K562 (cell line): ENCODE data around the gene PTPRM. TPM values are rescaled to one million over a fixed set of nuclear protein-coding genes. Genes with fewer than 3 reads are reported as not detected.

Experiments
- ATAC-seq: fragments of 200-7000 bp; cut with Tn5 transposase; 3 replicates; pipeline ENCODE4 v1.9.1; 2020; ENCODE audit warnings: moderate library complexity
- BruUV-seq: library from RNA; stranded (reverse); fragments of 400-500 nt; replicated peaks from 2 replicates; lab custom pipeline; 2021; lab: Mats Ljungman, UMichigan
- CTCF ChIA-PET: fragments of 300-600 bp; formaldehyde crosslinking; extraction: SDS; loops from one replicate; lab custom pipeline; 2021; ENCODE audit warnings: low intra/inter-chr PET ratio; lab: Yijun Ruan, JAX
- POLR2A ChIA-PET: fragments of 300-600, 350-650 bp; sonication (Branson Sonifier 250); formaldehyde crosslinking; extraction: SDS; loops from one replicate; lab custom pipeline; 2021; ENCODE audit warnings: antibody characterized with exemption, inconsistent platforms; lab: Yijun Ruan, JAX
- DNase-seq, 4 experiments: peaks; one replicate each; pipeline versions ENCODE4 v3.0.0 to v3.0.0-alpha.2; 2011 to 2018; ENCODE audit warnings: low spot score in 3 of 4, mixed read lengths in 3 of 4; ENCODE audit errors: extremely low read depth in 1 of 4
- FAIRE-seq: peaks from 2 replicates; lab custom pipeline; 2011; peaks lifted over from hg19 to GRCh38; lab: Jason Lieb, UNC
- H2AFZ ChIP-seq: 2 replicates; pipeline ENCODE4 v1.6.0; 2011; ENCODE audit warnings: low read depth, low read length, control low read depth, inconsistent platforms
- H3K27ac ChIP-seq: fragments of 200-600 bp; 3 replicates; pipeline ENCODE4 v1.8.0; 2011; ENCODE audit warnings: low read depth, mild to moderate bottlenecking, control low read depth, inconsistent platforms, low read length, moderate library complexity, mixed read lengths; ENCODE audit errors: extremely low read depth
- H3K27me3 ChIP-seq, 2 experiments: fragments of 300-600 bp in 1 of 2; 2 replicates in 1 of 2; 3 replicates in 1 of 2; pipeline versions ENCODE4 v1.6.0 to v1.8.0; 2011; ENCODE audit warnings: inconsistent platforms in 2 of 2, low read length in 2 of 2, mild to moderate bottlenecking in 1 of 2, mixed read lengths in 1 of 2, moderate library complexity in 1 of 2; ENCODE audit not compliant: control insufficient read depth in 2 of 2, insufficient read depth in 2 of 2
- H3K36me3 ChIP-seq: fragments of 300-600 bp; 3 replicates; pipeline ENCODE4 v1.8.0; 2011; ENCODE audit warnings: mild to moderate bottlenecking, low read length, inconsistent platforms; ENCODE audit not compliant: control insufficient read depth, insufficient read depth
- H3K4me1 ChIP-seq, 2 experiments: fragments of 200-600 bp in 1 of 2; replicated peaks in 1 of 2; 2 replicates in 1 of 2; 3 replicates in 1 of 2; pipeline versions ENCODE4 v1.5.1 to v1.8.0; 2011; ENCODE audit warnings: inconsistent platforms in 2 of 2, low read length in 2 of 2, mild to moderate bottlenecking in 1 of 2, mixed read lengths in 1 of 2, moderate library complexity in 1 of 2; ENCODE audit not compliant: control insufficient read depth in 2 of 2, insufficient read depth in 2 of 2
- H3K4me2 ChIP-seq: 2 replicates; pipeline ENCODE4 v1.6.1; 2011; ENCODE audit warnings: low read length, control low read depth, inconsistent platforms, mixed read lengths; ENCODE audit not compliant: insufficient read depth
- H3K4me3 ChIP-seq: fragments of 200-600 bp; sonication (generic), shearing (Covaris generic); 2 replicates; pipeline ENCODE4 v1.5.1; 2016; ENCODE audit warnings: control low read depth, inconsistent platforms
- H3K79me2 ChIP-seq: fragments of 200-600 bp; 3 replicates; pipeline ENCODE4 v1.8.0; 2011; ENCODE audit warnings: low read length, inconsistent platforms; ENCODE audit not compliant: control insufficient read depth, insufficient read depth
- H3K9ac ChIP-seq, 2 experiments: 2 replicates each; pipeline versions ENCODE4 v1.6.0 to v1.6.1; 2011; ENCODE audit warnings: low read depth in 2 of 2, low read length in 2 of 2, control low read depth in 1 of 2, inconsistent platforms in 1 of 2, mild to moderate bottlenecking in 1 of 2, mixed read lengths in 1 of 2; ENCODE audit not compliant: insufficient read depth in 1 of 2
- H3K9me1 ChIP-seq: one replicate; pipeline ENCODE4 v1.6.0; 2011; ENCODE audit warnings: inconsistent platforms, mild to moderate bottlenecking, low read length, moderate library complexity; ENCODE audit not compliant: control insufficient read depth, insufficient read depth
- H3K9me3 ChIP-seq: replicated peaks from 2 replicates; pipeline ENCODE4 v1.5.1; 2011; ENCODE audit warnings: low read depth, low read length, inconsistent platforms; ENCODE audit not compliant: control insufficient read depth, insufficient read depth
- H4K20me1 ChIP-seq: replicated peaks from 2 replicates; pipeline ENCODE4 v1.6.1; 2011; ENCODE audit warnings: low read length, inconsistent platforms, mixed read lengths; ENCODE audit not compliant: control insufficient read depth, insufficient read depth
- HNRNPLL ChIP-seq: fragments of 200-400 bp; formaldehyde crosslinking; IDR thresholded peaks from 2 replicates; pipeline ENCODE4 v1.6.1; 2017; ENCODE audit warnings: low read length, low read depth, mild to moderate bottlenecking; ENCODE audit not compliant: poor library complexity, severe bottlenecking
- JUND ChIP-seq, 2 experiments: IDR thresholded peaks; 2 replicates in 1 of 2; 3 replicates in 1 of 2; pipeline ENCODE4 v1.6.1; 2011; ENCODE audit warnings: borderline replicate concordance in 2 of 2, low read depth in 2 of 2, low read length in 2 of 2, improper control_type of control experiment in 1 of 2, missing biosample characterization in 1 of 2, missing genetic modification characterization in 1 of 2, missing genetic modification reagents in 1 of 2
- MED1 ChIP-seq: sonication (generic); formaldehyde crosslinking; IDR thresholded peaks from 2 replicates; pipeline ENCODE4 v1.8.1; 2023; ENCODE audit warnings: missing genetic modification reagents, borderline replicate concordance
- NONO ChIP-seq, 2 experiments: fragments of 200-400 bp in 1 of 2; fragments of 450-650 bp in 1 of 2; formaldehyde crosslinking in 1 of 2; IDR thresholded peaks; 2 replicates each; pipeline ENCODE4 v1.6.1; 2017; ENCODE audit warnings: low read depth in 2 of 2, mild to moderate bottlenecking in 2 of 2, moderate library complexity in 2 of 2, low read length in 1 of 2
- NR2C2 ChIP-seq, 2 experiments: fragments of 200-800 bp in 1 of 2; sonication (Bioruptor generic) in 1 of 2; sonication (generic) in 1 of 2; formaldehyde crosslinking in 1 of 2; IDR thresholded peaks; 2 replicates each; pipeline versions ENCODE4 v1.6.1 to v1.8.0; 2016 to 2022; ENCODE audit warnings: mild to moderate bottlenecking in 1 of 2, missing compliant biosample characterization in 1 of 2, missing genetic modification characterization in 1 of 2, missing genetic modification reagents in 1 of 2
- PPARD ChIP-seq: fragments of 250-450 bp; sonication (Bioruptor Pico); IDR thresholded peaks from 2 replicates; pipeline ENCODE4 v1.8.0; 2022; ENCODE audit warnings: inconsistent platforms, mild to moderate bottlenecking, moderate library complexity
- SIRT6 ChIP-seq: IDR thresholded peaks from one replicate; pipeline ENCODE4 v1.6.1; 2012; ENCODE audit warnings: low read depth, mild to moderate bottlenecking, control low read depth, inconsistent platforms, low read length, moderate library complexity
- TAF9B ChIP-seq: fragments of 450-650 bp; IDR thresholded peaks from 2 replicates; pipeline ENCODE4 v1.6.1; 2018; ENCODE audit warnings: mild to moderate bottlenecking; ENCODE audit not compliant: partially characterized antibody
- ZBTB33 ChIP-seq: sonication (generic); formaldehyde crosslinking; IDR thresholded peaks from 2 replicates; pipeline ENCODE4 v1.8.1; 2023; ENCODE audit warnings: mild to moderate bottlenecking, missing genetic modification reagents
- ZNF384 ChIP-seq: IDR thresholded peaks from 2 replicates; pipeline ENCODE4 v1.6.1; 2012; ENCODE audit warnings: low read depth, low read length, improper control_type of control experiment
- ZNF609 ChIP-seq: sonication (generic); formaldehyde crosslinking; IDR thresholded peaks from 2 replicates; pipeline ENCODE4 v1.8.1; 2023; ENCODE audit warnings: missing genetic modification reagents, mild to moderate bottlenecking, borderline replicate concordance
- ZNF766 ChIP-seq: fragments of 200-800 bp; sonication (Bioruptor generic); conservative IDR thresholded peaks from 2 replicates; pipeline ENCODE4 v1.6.1; 2016; ENCODE audit warnings: missing genetic modification characterization, missing compliant biosample characterization
- WGBS: fragments of 100-300 bp; shearing (Covaris generic); methylation state at CpG from one replicate; pipeline ENCODE4 v1.1.6; 2016; ENCODE audit warnings: low coverage, mixed read lengths; ENCODE audit not compliant: insufficient coverage; ENCODE audit errors: missing lambda C conversion rate; 5-methylcytosine and 5-hydroxymethylcytosine counted together
- in situ Hi-C: fragments of 300-500 bp; cut with MboI; formaldehyde crosslinking; loops from 4 replicates; pipeline ENCODE4 v1.15.0; 2018; ENCODE audit warnings: inconsistent platforms, mixed read lengths
- intact Hi-C: fragments of 100-400 bp; cut with micrococcal nuclease; formaldehyde crosslinking; loops from 2 replicates; pipeline ENCODE4 v1.14.2; 2022
- polyA plus RNA-seq, 8 experiments: library from polyadenylated mRNA; depleted of rRNA in 4 of 8; stranded (reverse) in 5 of 8; unstranded in 3 of 8; fragments of >200 nt; fragmentation: Nextera tagmentation in 2 of 8; fragmentation: Illumina TruSeq in 1 of 8; extraction: Ambion mirVana in 2 of 8; extraction: Trizol in 1 of 8; gene quantifications; 2 replicates each; pipeline versions ENCODE4 v1.2.1 to v1.2.3, GENCODE V29; 2011 to 2014; ENCODE audit warnings: inconsistent platforms in 1 of 8, missing spikeins in 1 of 8
- total RNA-seq, 7 experiments: library from RNA; depleted of rRNA in 6 of 7; stranded (reverse); fragments of >200 nt in 6 of 7; fragmentation: Illumina TruSeq in 2 of 7; extraction: Trizol in 2 of 7; gene quantifications; 2 replicates each; pipeline versions ENCODE4 v1.2.1 to v1.2.3, GENCODE V29; 2011 to 2021; ENCODE audit warnings: low replicate concordance in 1 of 7

The PTPRM gene
- total and polyA plus RNA-seq, 9 of the 15 experiments (the other 6 are each of a cell fraction or from before 2014, with no cell fraction given), result 0.03 to 0.16 (median 0.08) TPM; not detected in 3

- BruUV-seq, result no TSS peak
- TF ChIP-seq NONO (IDR thresholded peaks at IDR 0.05; ENCODE audit: low read depth in 2 of 2, low read length in 1 of 2) (no peak), PPARD (CRISPR knock-in tag) (no peak), ZNF384 (no peak), MED1 (CRISPR knock-in tag) (no peak), ZNF766 (CRISPR knock-in tag) (no peak), ZNF609 (CRISPR knock-in tag) (no peak), SIRT6 (no peak), ZBTB33 (CRISPR knock-in tag) (no peak), TAF9B (no peak), NR2C2 (CRISPR knock-in tag; IDR thresholded peaks at IDR 0.05) (no peak), NR2C2 (tag; IDR thresholded peaks at IDR 0.05) (no peak), JUND (IDR thresholded peaks at IDR 0.05; ENCODE audit: borderline replicate concordance, low read depth, low read length) (no peak), JUND (tag; IDR thresholded peaks at IDR 0.05; ENCODE audit: borderline replicate concordance, low read depth, low read length) (no peak), HNRNPLL (no peak)
- TF ChIP-seq, all 486 proteins: peak for 0
- intact Hi-C loops, result no loop called here
These were observed 888.8 kb downstream of the PTPRM start for GRCh38 chr18:8455661-8456614.

More at GRCh38 chr18:8455661-8456614, 888.8 kb downstream of the PTPRM start:
- Histone ChIP-seq H3K4me1 (peaks cover 0 to 3% of the 10 kb centered on the region in 2 experiments; a peak in 2 of 5 replicates), H3K9me3 (no peaks in the 10 kb centered on the region), H3K27me3 (peaks cover 4 to 6% of the 10 kb centered on the region in 2 experiments; a peak in 2 of 5 replicates), H3K9ac (no peak overlapping the region), H3K4me2 (no peak overlapping the region), H3K79me2 (no peaks in the 10 kb centered on the region), H4K20me1 (no peaks in the 10 kb centered on the region), H3K36me3 (no peaks in the 10 kb centered on the region), H3K27ac (no peak overlapping the region), H3K4me3 (no peak overlapping the region), H3K9me1 (no peaks in the 10 kb centered on the region), H2AFZ (no peak overlapping the region)
- POLR2A ChIA-PET, result no interaction called here
- in situ Hi-C loops, result no loop called here
- no peak for FAIRE-seq
- DNase-seq, result no peak
- WGBS, result 0% methylated on average over 8 of the region's 8 CpGs
- CTCF ChIA-PET, result no interaction called here
- ATAC-seq, result no peak
